GM18907 (cell line): ENCODE measurements around the gene UBA7.

ENCODE experiments used
- ATAC-seq: cut with Tn5 transposase; IDR thresholded peaks from one replicate; pipeline ENCODE4 v1.9.1; 2021; ENCODE audit warnings: mild to moderate bottlenecking, moderate library complexity; ENCODE audit not compliant: unreplicated experiment

Gene UBA7

GRCh38 chr3:49805897-49806701, 7.7 kb downstream of the UBA7 start:
- ATAC-seq, result no peak

GRCh38 chr3:49805367-49805782, 8.4 kb downstream of the UBA7 start:
- no peak for ATAC-seq

- ATAC-seq, result no peak
Measured at GRCh38 chr3:49804141-49805041, 9.4 kb downstream of the UBA7 start.

- ATAC-seq, result peak; percentile 9
Measured at GRCh38 chr3:49803465-49804140, 10.2 kb downstream of the UBA7 start.

GRCh38 chr3:49802719-49803464, 10.9 kb downstream of the UBA7 start, which contains the start of gene INKA1:
Gene INKA1, plus strand, starts transcription at chr3:49803261. Its CDS starts 132 bp downstream, at chr3:49803393.
- ATAC-seq, result peak; percentile 58

GRCh38 chr3:49801160-49801559, 12.6 kb downstream of the UBA7 start:
- ATAC-seq, result no peak

DNA sequence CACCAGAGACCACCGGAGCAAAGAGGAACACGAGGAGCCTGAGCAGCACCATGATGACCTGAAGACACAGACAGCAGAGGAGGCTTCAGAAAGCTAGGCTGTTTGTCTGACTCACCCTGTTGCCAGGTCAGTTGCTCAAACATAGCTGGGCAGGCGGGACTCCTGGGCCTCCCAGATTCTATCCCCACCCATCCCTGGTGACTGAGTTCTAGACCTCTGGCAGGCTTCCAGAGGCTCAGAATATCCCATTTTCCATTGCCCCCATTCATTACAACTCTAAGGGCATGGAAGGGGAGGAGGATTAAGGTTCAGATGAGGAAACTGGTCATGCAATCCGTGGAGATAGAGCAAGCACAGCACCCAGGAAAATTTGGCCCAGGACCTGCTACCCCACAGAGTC, 14.0 kb downstream of the UBA7 start, which contains the start of gene CDHR4:
Gene CDHR4, minus strand, starts transcription at position 113 of the 400 bp plus-strand sequence. Its CDS starts 61 bp downstream, at position 52.
- no peak for ATAC-seq

GRCh38 chr3:49799105-49799504, 14.6 kb downstream of the UBA7 start:
- no peak for ATAC-seq

- ATAC-seq, result no peak
Measured at GRCh38 chr3:49794926-49795905, 18.5 kb downstream of the UBA7 start.

GRCh38 chr3:49794431-49794830, 19.3 kb downstream of the UBA7 start:
- no peak for ATAC-seq

DNA sequence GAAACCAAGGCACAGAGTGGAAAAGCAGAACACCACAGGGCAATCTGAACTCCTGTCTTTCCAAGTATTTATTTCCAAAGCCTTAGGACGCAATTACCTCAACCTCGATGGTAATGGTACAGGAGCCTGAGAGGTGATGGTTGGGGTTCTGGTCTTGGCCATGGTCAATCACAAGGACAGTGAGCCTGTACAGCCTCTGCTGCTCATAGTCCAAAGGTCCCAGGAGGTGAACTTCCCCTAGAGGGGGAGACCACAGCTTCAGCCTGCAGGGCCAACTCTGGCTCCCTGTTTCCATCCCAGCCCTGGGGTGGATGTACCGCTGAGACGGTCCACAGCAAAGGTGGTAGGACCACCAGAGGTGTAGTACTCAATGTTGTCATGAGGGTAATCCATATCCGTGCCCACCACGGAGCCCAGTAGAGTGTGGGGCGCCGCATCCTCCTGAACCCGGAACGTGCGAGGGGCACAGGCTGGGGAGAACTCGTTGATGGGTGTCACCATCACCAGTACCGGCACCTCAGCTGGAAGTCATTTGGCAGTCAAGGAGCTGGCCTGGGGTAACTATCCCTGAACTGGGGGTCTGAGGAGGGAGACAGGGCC, 20.2 kb downstream of the UBA7 start:
- no peak for ATAC-seq

DNA sequence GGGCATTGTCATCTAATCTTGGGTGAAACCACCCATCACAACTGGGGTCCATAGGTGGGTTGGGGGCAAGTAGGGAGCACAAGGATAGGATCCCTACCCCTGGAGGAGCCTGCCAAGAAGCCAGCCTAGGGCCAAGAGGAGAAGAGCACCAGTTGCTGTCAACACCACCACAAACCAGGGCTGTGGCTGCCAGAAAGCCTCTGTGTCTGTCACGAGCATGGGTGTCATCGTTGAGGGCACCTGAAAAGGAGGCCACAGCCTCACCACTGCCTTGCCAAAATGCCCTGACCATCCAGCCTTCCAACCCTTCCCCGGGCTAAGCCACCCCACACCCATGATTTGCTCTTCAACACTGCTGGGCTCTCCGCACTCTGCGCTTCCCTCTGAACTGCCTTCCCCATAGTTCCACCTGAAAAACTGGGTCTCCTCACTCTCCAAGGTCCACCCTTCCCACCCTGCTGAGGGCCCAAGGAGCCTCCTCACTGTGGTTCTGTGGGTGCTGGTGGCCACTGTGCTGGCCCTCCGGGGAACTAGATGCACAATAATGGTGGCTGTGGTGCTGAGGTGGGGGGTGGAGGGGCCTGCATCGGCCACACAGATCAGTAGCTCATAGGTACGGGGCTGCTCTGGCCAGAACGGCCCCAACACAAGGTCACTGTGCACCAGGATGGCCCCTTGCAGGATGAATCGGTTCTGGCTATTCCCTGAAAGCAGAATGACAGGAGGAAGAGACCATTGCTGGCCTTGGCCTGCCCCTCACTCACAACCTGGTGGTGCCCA, 21.2 kb downstream of the UBA7 start:
- no peak for ATAC-seq

- ATAC-seq, result no peak
Measured at GRCh38 chr3:49791571-49791970, 22.2 kb downstream of the UBA7 start.

DNA sequence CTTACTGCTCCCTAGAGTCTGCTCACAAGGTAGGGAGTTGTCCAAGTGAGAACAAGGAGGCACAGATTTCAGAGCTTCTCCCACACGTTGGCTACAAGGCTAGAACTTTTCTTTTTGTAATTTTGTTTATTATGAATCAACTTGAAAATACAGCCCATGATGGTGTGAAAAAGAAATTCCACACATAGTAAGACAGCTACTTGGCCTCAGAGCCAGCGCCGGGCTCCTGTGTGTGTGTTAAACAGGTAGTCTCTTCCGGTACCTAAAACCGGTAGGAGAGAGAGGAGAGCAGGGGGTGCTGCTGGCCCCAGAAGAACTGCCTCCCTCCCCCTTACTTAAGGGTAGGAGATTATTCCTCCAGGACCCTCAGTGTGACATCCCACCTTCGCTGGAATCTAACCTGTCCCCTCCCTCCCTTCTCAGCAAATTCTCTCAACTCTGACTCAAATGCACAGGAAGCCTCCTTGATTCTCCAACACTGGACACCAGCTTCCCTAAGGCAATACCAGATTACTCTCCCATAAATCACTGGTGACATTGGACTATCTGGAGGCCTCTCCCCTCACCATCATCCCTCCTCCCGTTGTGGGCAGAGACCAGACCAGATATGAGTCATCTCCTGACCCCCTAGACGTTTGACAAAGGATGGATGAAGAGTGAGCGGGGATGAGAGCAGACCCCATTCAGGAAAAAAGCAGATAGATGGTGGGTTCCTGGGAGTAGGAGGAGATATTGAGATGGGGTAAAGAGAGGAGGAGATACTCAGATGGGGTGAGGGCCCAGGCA, 22.9 kb downstream of the UBA7 start:
- no peak for ATAC-seq

DNA sequence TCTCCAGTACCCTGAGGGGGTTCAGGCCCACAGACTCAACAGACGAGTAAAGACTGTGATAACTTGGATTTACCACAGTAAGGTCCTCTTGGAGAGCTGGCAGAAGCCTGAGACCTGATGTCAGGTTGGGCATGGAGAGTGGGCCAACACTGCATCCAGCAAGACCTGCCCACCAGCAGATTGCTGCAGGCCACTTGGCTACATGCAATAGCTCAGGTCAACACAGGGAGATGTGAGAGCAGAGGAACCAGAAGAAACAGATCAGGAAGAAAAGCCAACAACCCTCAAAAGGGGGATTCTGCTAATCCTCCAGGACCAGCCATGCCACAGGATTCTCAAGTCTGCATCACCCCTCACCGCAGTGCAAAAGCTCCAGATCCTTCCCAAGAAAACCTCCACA, 25.7 kb downstream of the UBA7 start:
- no peak for ATAC-seq

GRCh38 chr3:49787536-49787935, 26.2 kb downstream of the UBA7 start:
- no peak for ATAC-seq

DNA sequence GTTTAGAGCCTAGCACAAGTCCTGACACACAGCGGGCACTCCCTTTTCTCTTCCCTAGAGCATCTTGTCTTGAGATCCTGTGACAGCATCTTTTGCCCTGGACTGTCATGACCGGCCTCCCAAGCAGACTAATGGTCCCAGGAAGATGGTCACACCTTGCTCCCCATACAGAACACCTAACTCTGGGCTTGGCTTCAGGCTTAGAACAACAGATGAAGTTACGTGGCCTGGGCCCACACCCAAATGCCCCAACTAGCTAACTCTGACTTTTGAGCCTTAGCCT, 26.6 kb downstream of the UBA7 start:
- ATAC-seq, result no peak
